GM18507 (cell line): ENCODE results near the gene SRRM3.
"Not testable (repeated sequence)": the region's sequence is repeated elsewhere in the genome, so short reads cannot be mapped to it uniquely, and the experiment has no call there.

ENCODE experiments used
- DNase-seq: peaks from one replicate; pipeline ENCODE4 v3.0.0; 2011; ENCODE audit warnings: low read depth; ENCODE audit not compliant: insufficient read length; ENCODE audit errors: extremely low spot score
- FAIRE-seq: peaks from 2 replicates; lab custom pipeline; 2011; peaks lifted over from hg19 to GRCh38; lab: Jason Lieb, UNC

The SRRM3 gene

GRCh38 chr7:76281706-76282343 lies 80.1 kb downstream of the SRRM3 start:
- no peak for FAIRE-seq

GRCh38 chr7:76282344-76283253 lies 80.9 kb downstream of the SRRM3 start:
- DNase-seq (no peak), FAIRE-seq (no peak)

More at GRCh38 chr7:76281706-76282343, 80.1 kb downstream of the SRRM3 start:
- no peak for DNase-seq

DNA sequence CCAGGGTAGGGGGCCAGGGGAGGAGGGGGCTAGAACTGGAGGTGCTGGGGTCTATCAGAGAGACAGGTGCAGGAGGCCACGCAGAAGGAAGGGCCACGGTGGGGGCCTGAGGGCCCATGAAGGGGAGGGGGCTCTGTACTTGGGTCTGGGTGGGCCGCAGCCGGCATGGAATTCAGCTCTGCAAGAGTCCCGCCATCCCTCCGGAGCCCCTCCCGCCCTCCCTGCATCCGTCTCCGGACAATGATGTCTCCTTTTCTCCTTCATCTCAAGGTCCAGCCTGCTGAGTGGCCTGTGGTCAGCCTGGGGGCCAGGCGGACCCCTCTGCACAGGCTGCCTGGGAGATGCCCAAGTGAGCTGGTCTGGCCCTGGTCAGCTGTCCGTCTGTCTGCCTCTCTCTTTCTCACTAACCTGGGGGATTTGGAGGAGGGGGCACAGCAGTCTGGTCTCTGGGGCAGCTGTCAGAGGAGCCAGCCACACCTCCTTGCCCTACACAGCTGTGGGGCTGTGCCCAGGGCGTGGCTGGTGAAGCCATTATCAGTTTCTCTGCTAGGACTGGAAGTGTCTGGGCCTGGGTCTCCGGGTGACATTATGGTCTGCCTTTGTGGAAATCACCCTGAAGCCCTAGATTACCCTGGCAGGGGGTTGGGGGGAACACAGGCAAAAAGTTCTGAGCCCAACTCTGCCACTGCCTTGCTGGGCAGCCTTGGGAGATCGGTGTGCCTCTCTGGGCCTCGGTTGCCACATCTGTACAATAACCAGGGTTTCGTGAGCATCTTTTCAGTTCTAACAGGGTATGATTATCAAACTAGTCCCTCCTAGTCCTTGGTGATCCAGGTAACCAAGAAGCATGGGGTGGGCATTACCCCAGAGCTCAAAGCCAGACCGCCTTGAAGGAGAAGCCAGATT lies 81.8 kb downstream of the SRRM3 start:
- DNase-seq (no peak), FAIRE-seq (no peak)

- no peak for DNase-seq
- FAIRE-seq, result no peak
Observed at GRCh38 chr7:76285604-76286374, 84.1 kb downstream of the SRRM3 start.

DNA sequence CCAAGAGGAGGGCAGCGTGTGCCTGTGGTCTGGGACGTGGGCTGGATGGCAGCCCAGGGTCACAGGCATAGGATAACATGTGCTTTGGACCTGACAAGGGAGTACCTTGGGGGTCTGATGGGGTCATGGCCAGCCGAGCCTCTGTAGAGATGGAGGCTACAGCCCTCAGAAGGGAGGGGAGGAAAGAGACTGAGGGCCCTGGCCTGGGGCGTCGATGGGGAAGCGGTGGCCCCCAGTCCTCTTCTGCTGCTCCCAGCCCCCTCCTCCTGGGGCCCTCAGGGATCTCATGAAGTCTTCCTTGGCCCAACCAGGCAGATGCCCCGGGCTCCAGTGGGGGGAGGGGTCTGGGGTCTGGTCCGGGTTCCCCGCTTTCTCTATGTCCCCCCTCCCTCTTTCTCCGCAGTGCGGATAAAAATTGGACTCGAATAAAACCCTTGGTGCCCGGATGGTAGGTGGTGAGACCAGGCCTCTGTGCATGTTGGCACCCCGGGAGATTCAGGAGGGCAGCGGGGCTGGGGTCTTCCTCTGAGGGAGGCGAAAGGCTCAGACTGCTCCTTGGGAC lies 85.2 kb downstream of the SRRM3 start:
- FAIRE-seq (no peak), DNase-seq (no peak)

DNA sequence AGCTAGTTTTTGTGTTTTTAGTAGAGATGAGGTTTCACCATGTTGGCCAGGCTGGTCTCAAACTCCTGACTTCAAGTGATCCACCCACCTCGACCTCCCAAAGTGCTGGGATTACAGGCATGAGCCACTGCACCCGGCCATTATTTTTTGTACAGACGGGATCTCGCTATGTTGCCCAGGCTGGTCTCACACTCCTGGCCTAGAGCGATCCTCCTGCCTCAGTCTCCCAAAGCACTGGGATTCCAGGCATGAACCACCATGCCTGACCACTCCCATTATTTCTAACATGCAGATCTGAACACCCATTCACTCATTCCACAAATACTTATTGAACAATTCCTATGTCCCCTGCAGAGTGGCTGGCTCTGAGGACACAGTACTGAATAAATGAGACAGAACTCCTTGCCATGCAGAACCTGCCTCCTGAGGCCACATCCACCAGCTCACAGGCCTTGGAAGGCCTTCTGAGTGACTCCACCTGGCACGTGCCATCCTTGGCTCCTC lies 89.2 kb downstream of the SRRM3 start:
- not testable (repeated sequence) for FAIRE-seq, DNase-seq

DNA sequence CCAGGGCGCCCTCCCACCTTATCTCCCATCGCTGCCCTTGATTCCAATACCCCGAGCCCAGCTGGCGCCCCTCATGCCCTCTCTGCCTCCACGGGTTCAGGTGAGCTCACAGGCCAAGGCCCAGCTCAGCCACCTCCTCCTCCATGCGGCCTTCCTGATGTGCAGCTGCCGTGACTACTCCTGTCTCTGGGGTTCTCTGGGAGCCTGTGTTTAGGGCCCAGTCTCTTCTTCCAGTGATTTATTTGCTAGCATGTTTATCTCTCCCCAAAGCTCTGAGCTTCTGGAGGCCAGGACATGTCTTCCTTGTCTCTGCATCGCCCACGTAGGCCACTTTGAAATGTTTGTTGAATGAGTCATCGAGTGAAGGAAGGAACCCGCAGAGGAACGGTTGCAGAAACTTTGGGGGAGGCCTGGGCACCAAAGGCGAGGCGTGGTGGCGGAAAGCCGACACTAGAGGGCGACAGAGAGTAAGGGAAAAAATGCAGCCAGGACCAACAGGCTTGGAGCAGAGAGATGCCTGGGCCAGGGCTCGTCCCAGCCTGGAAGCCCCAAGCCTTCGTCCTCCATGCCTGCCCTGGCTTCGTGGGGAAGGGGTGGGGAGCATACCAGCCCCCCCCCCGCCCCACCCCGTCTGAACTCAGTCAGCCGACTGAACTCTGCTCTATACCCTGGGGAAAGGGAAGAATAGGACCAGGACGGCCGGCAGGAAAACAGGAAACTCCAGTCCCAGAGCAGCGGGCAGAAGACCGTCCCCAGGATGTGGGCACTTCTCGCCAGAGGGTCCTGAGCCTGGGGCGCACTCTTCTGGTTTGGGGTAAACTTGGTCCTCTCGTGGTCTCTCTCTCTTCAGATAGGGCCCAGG lies 89.9 kb downstream of the SRRM3 start:
- FAIRE-seq (peak; percentile 83), DNase-seq (peak; percentile 72)

- FAIRE-seq (no peak), DNase-seq (no peak)
Observed at GRCh38 chr7:76292213-76292573, 90.5 kb downstream of the SRRM3 start.

- FAIRE-seq, DNase-seq: not testable (repeated sequence)
Observed at GRCh38 chr7:76292911-76293310, 91.2 kb downstream of the SRRM3 start.

DNA sequence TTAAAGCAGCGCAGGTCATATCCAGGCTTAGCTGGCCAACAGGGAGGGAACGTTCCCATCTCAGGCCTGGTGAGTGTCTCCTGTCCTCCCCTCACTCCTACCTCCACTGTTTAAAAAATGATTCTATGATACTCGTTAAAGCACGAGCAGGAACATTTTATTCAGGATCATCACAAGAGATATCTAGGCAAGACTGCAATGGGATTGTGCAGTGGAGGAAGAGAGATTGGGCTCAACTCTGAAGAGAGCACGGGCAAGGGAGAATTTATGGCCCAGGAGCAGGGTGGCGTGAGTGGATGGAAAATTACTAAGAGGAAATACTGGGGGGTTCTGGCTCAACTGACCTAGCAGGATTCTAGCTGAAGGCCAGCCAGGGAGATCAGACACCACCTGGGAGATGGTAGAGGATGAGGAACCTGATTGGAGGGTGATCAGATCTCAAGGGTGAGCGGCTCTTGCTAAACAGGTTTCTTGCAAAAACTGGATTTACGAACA lies 91.8 kb downstream of the SRRM3 start:
- no peak for DNase-seq

GRCh38 chr7:76294344-76295024 lies 92.8 kb downstream of the SRRM3 start:
- DNase-seq (no peak), FAIRE-seq (no peak)

More for the DNA sequence above, 91.8 kb downstream of the SRRM3 start:
- no peak for FAIRE-seq

DNA sequence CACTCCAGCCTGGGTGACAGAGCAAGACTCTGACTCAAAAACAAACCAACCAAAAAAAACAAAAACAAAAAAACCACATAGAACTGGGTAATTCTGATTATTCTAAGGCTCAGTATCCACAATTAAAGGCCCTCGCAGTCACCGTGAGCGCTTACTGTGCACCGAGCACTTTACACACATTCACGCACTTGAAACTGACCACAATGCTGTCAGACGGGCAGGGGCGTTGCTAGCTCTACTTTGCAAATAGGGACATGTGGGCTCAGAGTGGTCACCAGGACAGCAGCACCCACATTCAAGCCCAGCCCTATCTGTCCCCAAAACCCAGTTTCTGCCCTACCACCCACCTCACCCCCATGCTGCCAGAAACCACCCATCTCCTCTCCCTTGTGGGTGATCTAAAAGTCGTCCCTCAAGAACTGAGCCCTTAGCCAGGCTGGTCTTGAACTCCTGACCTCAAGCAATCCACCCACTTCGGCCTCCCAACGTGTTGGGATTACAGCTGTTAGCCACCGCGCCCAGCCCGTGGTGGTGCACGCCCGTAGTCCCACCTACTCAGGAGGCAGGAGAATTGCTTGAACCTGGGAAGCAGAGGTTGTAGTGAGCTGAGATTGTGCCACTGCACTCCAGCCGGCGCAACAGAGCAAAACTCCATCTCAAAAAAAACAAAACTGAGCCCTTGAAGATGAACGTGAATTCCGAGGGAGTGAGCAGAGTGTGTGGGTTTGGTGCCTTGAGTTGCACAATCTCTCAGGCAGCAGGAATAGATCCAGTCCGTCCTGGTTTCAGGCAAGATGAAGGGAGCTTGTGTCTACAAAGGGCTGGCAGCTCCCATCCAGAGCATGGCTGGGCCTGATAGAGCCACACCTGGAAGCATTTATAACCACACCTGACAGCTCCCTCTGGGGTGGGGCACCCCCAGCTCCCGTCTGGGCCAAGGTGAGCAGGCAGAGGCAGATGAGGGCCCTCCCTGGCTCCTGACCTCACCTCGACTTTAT lies 95.3 kb downstream of the SRRM3 start:
- FAIRE-seq (no peak), DNase-seq (no peak)

- no peak for FAIRE-seq
Observed at GRCh38 chr7:76300166-76300731, 98.6 kb downstream of the SRRM3 start.

DNA sequence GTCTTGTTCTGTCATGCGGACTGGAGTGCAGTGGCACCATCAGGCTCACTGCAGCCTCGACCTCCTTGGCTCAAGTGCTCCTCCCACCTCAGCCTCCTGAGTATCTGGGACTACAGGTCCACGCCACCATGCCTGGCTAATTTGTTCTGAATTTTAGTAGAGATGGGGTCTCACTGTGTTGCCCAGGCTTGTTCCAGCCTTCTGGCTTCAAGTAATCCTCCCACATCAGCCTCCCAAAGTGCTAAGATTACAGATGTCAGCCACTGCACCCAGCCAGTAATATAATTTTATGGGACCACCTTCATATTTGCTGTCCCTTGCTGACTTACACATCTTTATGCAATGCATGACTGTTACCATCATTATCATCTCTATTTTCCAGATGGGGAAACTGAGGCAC lies 99.3 kb downstream of the SRRM3 start:
- no peak for DNase-seq
- FAIRE-seq, result no peak

More at GRCh38 chr7:76300166-76300731, 98.6 kb downstream of the SRRM3 start:
- no peak for DNase-seq

GRCh38 chr7:76302347-76303201 lies 100.9 kb downstream of the SRRM3 start, which contains the start of gene HSPB1:
Gene HSPB1, plus strand, starts transcription at chr7:76302673. Its CDS starts 40 bp downstream, at chr7:76302713.
- FAIRE-seq (peak; percentile 55), DNase-seq (peak; percentile 40)
